HepG2 (cell line): ENCODE data around the gene MEMO1. TPM values are rescaled to one million over a fixed set of nuclear protein-coding genes. Genes with fewer than 3 reads are reported as not detected.
A peak's percentile ranks its signal among the peaks of the same experiment; 100 is the strongest.

Experiments
- ATAD3A ChIP-seq: sonication (generic); formaldehyde crosslinking; IDR thresholded peaks from 2 replicates; pipeline ENCODE4 v1.4.0; 2020; ENCODE audit warnings: missing genetic modification reagents
- ATRX ChIP-seq: sonication (generic); formaldehyde crosslinking; IDR thresholded peaks from 2 replicates; pipeline ENCODE4 v1.4.0; 2020; ENCODE audit warnings: missing genetic modification reagents, borderline replicate concordance
- EEA1 ChIP-seq: sonication (generic); formaldehyde crosslinking; IDR thresholded peaks from 2 replicates; pipeline ENCODE4 v1.5.1; 2020; ENCODE audit warnings: mild to moderate bottlenecking, missing genetic modification reagents, borderline replicate concordance
- HOXA3 ChIP-seq: sonication (generic); formaldehyde crosslinking; IDR thresholded peaks from 2 replicates; pipeline ENCODE4 v1.5.0; 2020; ENCODE audit warnings: missing genetic modification reagents
- NONO ChIP-seq, 2 experiments: fragments of 450-650 bp in 1 of 2; sonication (generic) in 1 of 2; formaldehyde crosslinking in 1 of 2; IDR thresholded peaks in 1 of 2; conservative IDR thresholded peaks in 1 of 2; 2 replicates each; pipeline versions ENCODE4 v1.6.1 to v1.8.0; 2017 to 2022; ENCODE audit warnings: mild to moderate bottlenecking in 1 of 2, missing genetic modification reagents in 1 of 2, moderate library complexity in 1 of 2
- NR2C2 ChIP-seq: sonication (generic); formaldehyde crosslinking; IDR thresholded peaks from 2 replicates; pipeline ENCODE4 v1.4.0; 2020; ENCODE audit warnings: missing genetic modification reagents, mild to moderate bottlenecking, moderate library complexity, borderline replicate concordance
- POGZ ChIP-seq: sonication (generic); formaldehyde crosslinking; IDR thresholded peaks from 2 replicates; pipeline ENCODE4 v1.4.0; 2020; ENCODE audit warnings: mild to moderate bottlenecking, missing genetic modification reagents
- REPIN1 ChIP-seq: sonication (generic); formaldehyde crosslinking; IDR thresholded peaks from 2 replicates; pipeline ENCODE4 v1.8.0; 2022; ENCODE audit warnings: missing genetic modification reagents, low read depth, mild to moderate bottlenecking, borderline replicate concordance
- RFXAP ChIP-seq: sonication (generic); formaldehyde crosslinking; IDR thresholded peaks from 2 replicates; pipeline ENCODE4 v1.4.0; 2020; ENCODE audit warnings: missing genetic modification reagents, borderline replicate concordance
- TARDBP ChIP-seq: sonication (generic); formaldehyde crosslinking; IDR thresholded peaks from 2 replicates; pipeline ENCODE4 v1.8.0; 2022; ENCODE audit warnings: mild to moderate bottlenecking, missing genetic modification reagents
- ZEB1 ChIP-seq: IDR thresholded peaks from 2 replicates; pipeline ENCODE4 v1.6.1; 2012; ENCODE audit warnings: mild to moderate bottlenecking, low read depth, inconsistent platforms; ENCODE audit not compliant: insufficient replicate concordance
- ZNF564 ChIP-seq: sonication (generic); formaldehyde crosslinking; IDR thresholded peaks from 2 replicates; pipeline ENCODE4 v1.8.1; 2023; ENCODE audit warnings: mild to moderate bottlenecking, missing genetic modification reagents
- ZNF570 ChIP-seq: sonication (generic); formaldehyde crosslinking; IDR thresholded peaks from 2 replicates; pipeline ENCODE4 v1.4.0; 2020; ENCODE audit warnings: mild to moderate bottlenecking, missing genetic modification reagents, borderline replicate concordance
- polyA plus RNA-seq, 8 experiments: library from polyadenylated mRNA; depleted of rRNA in 3 of 8; stranded (reverse) in 7 of 8; unstranded in 1 of 8; fragments of >200 nt; fragmentation: Illumina TruSeq in 4 of 8; extraction: Trizol in 4 of 8; gene quantifications; 2 replicates each; pipeline versions ENCODE4 v1.2.1 to v1.2.3, GENCODE V29; 2011 to 2016; ENCODE audit warnings: low read depth in 4 of 8, missing spikeins in 1 of 8, mixed read lengths in 1 of 8; ENCODE audit not compliant: insufficient read depth in 1 of 8
- total RNA-seq, 5 experiments: library from RNA; depleted of rRNA; stranded (reverse); fragments of >200 nt; fragmentation: Illumina TruSeq; extraction: Trizol; gene quantifications; 2 replicates each; pipeline ENCODE4 v1.2.3, GENCODE V29; 2016; ENCODE audit warnings: low read depth in 1 of 5
- TF ChIP-seq, protein P1 (sequence below): sonication (generic); formaldehyde crosslinking; IDR thresholded peaks from 2 replicates; pipeline ENCODE4 v1.8.0; 2022; ENCODE audit warnings: missing genetic modification reagents, mild to moderate bottlenecking, borderline replicate concordance
- TF ChIP-seq, protein P2 (sequence below): sonication (generic); formaldehyde crosslinking; IDR thresholded peaks from 2 replicates; pipeline ENCODE4 v1.8.1; 2023; ENCODE audit warnings: mild to moderate bottlenecking, missing genetic modification reagents
- TF ChIP-seq, protein P3 (sequence below): sonication (generic); formaldehyde crosslinking; IDR thresholded peaks from 2 replicates; pipeline ENCODE4 v1.5.0; 2020; ENCODE audit warnings: mild to moderate bottlenecking, missing genetic modification reagents, borderline replicate concordance
- TF ChIP-seq, protein P4 (sequence below): sonication (generic); formaldehyde crosslinking; conservative IDR thresholded peaks from 2 replicates; pipeline ENCODE4 v1.4.0; 2020; ENCODE audit warnings: missing genetic modification reagents
- TF ChIP-seq, protein P5 (sequence below): sonication (generic); formaldehyde crosslinking; conservative IDR thresholded peaks from 2 replicates; pipeline ENCODE4 v1.4.0; 2020; ENCODE audit warnings: missing genetic modification reagents

Gene MEMO1
- total and polyA plus RNA-seq, 2 of the 13 experiments (the other 11 are each of a cell fraction or from before 2014, with no cell fraction given), result 69.8 to 81.6 TPM

DNA sequence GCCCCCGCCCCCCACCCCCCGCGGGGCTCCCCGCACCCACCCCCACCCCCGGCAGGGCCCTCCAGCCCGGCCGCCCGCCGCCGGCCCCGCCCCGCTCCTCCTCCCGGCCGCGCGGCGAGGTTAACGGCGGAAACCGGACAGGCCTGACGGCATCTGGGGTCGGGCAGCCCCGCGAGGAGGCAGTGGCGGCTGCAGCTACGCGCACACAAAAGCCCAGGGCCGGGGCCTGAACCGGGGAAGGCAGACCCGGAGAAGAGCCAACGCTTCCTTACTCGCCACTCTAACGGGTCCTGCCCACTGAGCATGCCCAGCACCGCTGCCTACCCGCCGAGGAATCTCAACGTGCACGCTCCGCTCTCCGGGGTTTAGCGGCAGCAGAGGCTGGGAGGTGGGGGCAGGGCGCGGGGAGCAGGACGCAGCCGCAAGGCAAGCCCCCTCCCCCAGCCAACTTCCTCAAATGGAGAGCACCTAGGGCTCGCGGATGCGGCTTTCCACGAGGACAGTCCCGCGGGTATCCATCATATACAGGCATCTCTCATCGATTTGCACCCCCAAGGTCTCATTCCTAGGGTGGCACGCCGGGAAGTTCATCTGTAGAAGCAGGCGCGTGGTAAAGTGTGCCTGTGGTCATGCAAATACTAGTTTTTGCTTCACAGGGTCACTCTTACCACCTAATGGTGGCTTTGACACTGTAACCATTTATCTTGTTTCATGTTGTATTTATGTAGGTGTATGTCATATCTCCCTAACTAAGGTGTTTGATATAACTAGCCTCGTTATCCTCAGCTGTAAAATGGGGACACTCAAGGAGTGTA is at the start of gene MEMO1 (continued):
- TF ChIP-seq, protein P1, sequence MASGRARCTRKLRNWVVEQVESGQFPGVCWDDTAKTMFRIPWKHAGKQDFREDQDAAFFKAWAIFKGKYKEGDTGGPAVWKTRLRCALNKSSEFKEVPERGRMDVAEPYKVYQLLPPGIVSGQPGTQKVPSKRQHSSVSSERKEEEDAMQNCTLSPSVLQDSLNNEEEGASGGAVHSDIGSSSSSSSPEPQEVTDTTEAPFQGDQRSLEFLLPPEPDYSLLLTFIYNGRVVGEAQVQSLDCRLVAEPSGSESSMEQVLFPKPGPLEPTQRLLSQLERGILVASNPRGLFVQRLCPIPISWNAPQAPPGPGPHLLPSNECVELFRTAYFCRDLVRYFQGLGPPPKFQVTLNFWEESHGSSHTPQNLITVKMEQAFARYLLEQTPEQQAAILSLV (CRISPR knock-in tag), result peak; percentile 97
- TF ChIP-seq ATRX (CRISPR knock-in tag) (no peak), HOXA3 (CRISPR knock-in tag) (peak; percentile 89), NONO (IDR thresholded peaks at IDR 0.05) (no peak), NONO (CRISPR knock-in tag; conservative IDR thresholded peaks at IDR 0.05) (peak; percentile 100), ZNF564 (CRISPR knock-in tag) (peak; percentile 92), ZNF570 (CRISPR knock-in tag) (0 out of 2 replicates have a peak, but pooled peaks have one; percentile 65), NR2C2 (CRISPR knock-in tag) (peak; percentile 78), TARDBP (CRISPR knock-in tag) (peak; percentile 92; the same call in 1 of the 2 replicates), ATAD3A (CRISPR knock-in tag) (no peak), EEA1 (peak; percentile 92; the same call in 1 of the 2 replicates), ZEB1 (no peak), RFXAP (CRISPR knock-in tag) (0 out of 2 replicates have a peak, but pooled peaks have one; percentile 83), REPIN1 (peak; percentile 96), POGZ (CRISPR knock-in tag) (peak; percentile 97)
- TF ChIP-seq, protein P2, sequence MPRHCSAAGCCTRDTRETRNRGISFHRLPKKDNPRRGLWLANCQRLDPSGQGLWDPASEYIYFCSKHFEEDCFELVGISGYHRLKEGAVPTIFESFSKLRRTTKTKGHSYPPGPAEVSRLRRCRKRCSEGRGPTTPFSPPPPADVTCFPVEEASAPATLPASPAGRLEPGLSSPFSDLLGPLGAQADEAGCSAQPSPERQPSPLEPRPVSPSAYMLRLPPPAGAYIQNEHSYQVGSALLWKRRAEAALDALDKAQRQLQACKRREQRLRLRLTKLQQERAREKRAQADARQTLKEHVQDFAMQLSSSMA (CRISPR knock-in tag), result no peak
- TF ChIP-seq, protein P3, sequence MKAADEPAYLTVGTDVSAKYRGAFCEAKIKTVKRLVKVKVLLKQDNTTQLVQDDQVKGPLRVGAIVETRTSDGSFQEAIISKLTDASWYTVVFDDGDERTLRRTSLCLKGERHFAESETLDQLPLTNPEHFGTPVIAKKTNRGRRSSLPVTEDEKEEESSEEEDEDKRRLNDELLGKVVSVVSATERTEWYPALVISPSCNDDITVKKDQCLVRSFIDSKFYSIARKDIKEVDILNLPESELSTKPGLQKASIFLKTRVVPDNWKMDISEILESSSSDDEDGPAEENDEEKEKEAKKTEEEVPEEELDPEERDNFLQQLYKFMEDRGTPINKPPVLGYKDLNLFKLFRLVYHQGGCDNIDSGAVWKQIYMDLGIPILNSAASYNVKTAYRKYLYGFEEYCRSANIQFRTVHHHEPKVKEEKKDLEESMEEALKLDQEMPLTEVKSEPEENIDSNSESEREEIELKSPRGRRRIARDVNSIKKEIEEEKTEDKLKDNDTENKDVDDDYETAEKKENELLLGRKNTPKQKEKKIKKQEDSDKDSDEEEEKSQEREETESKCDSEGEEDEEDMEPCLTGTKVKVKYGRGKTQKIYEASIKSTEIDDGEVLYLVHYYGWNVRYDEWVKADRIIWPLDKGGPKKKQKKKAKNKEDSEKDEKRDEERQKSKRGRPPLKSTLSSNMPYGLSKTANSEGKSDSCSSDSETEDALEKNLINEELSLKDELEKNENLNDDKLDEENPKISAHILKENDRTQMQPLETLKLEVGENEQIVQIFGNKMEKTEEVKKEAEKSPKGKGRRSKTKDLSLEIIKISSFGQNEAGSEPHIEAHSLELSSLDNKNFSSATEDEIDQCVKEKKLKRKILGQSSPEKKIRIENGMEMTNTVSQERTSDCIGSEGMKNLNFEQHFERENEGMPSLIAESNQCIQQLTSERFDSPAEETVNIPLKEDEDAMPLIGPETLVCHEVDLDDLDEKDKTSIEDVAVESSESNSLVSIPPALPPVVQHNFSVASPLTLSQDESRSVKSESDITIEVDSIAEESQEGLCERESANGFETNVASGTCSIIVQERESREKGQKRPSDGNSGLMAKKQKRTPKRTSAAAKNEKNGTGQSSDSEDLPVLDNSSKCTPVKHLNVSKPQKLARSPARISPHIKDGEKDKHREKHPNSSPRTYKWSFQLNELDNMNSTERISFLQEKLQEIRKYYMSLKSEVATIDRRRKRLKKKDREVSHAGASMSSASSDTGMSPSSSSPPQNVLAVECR, result peak; percentile 95
- TF ChIP-seq, protein P4, sequence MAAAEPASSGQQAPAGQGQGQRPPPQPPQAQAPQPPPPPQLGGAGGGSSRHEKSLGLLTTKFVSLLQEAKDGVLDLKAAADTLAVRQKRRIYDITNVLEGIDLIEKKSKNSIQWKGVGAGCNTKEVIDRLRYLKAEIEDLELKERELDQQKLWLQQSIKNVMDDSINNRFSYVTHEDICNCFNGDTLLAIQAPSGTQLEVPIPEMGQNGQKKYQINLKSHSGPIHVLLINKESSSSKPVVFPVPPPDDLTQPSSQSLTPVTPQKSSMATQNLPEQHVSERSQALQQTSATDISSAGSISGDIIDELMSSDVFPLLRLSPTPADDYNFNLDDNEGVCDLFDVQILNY (CRISPR knock-in tag), result peak; percentile 65; the same call in 1 of the 2 replicates
- TF ChIP-seq, protein P5, sequence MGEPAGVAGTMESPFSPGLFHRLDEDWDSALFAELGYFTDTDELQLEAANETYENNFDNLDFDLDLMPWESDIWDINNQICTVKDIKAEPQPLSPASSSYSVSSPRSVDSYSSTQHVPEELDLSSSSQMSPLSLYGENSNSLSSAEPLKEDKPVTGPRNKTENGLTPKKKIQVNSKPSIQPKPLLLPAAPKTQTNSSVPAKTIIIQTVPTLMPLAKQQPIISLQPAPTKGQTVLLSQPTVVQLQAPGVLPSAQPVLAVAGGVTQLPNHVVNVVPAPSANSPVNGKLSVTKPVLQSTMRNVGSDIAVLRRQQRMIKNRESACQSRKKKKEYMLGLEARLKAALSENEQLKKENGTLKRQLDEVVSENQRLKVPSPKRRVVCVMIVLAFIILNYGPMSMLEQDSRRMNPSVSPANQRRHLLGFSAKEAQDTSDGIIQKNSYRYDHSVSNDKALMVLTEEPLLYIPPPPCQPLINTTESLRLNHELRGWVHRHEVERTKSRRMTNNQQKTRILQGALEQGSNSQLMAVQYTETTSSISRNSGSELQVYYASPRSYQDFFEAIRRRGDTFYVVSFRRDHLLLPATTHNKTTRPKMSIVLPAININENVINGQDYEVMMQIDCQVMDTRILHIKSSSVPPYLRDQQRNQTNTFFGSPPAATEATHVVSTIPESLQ, result peak; percentile 66; the same call in 1 of the 2 replicates
